Hepatocyte (in vitro differentiated cells): ENCODE results near the gene ACTG1.

Source experiments
- CTCF ChIP-seq: fragments of 200-600 bp; sonication (generic); IDR thresholded peaks from 2 replicates; pipeline ENCODE4 v1.5.1; 2016; ENCODE audit warnings: antibody characterized with exemption, mild to moderate bottlenecking; ENCODE audit not compliant: poor library complexity
- EZH2 ChIP-seq: fragments of 200-600 bp; sonication (generic); IDR thresholded peaks from 2 replicates; pipeline ENCODE4 v1.6.1; 2016; ENCODE audit warnings: antibody characterized with exemption, mild to moderate bottlenecking, borderline replicate concordance
- EZH2phosphoT487 ChIP-seq: fragments of 200-600 bp; sonication (generic); IDR thresholded peaks from one replicate; pipeline ENCODE4 v1.6.1; 2018; ENCODE audit warnings: antibody characterized with exemption, mild to moderate bottlenecking, low read depth, moderate library complexity; ENCODE audit not compliant: unreplicated experiment, severe bottlenecking

GRCh38 chr17:81481815-81482505 lies 30.6 kb downstream of the ACTG1 start:
- TF ChIP-seq CTCF = no peak
- no peak for TF ChIP-seq EZH2
- no peak for TF ChIP-seq EZH2phosphoT487
